Pons (tissue), 1 donor: ENCODE data around the gene MICAL3.

ENCODE experiments used
- DNase-seq: peaks from one replicate; pipeline ENCODE4 v3.0.0-alpha.2; 2016; ENCODE audit warnings: low spot score

The MICAL3 gene

DNA sequence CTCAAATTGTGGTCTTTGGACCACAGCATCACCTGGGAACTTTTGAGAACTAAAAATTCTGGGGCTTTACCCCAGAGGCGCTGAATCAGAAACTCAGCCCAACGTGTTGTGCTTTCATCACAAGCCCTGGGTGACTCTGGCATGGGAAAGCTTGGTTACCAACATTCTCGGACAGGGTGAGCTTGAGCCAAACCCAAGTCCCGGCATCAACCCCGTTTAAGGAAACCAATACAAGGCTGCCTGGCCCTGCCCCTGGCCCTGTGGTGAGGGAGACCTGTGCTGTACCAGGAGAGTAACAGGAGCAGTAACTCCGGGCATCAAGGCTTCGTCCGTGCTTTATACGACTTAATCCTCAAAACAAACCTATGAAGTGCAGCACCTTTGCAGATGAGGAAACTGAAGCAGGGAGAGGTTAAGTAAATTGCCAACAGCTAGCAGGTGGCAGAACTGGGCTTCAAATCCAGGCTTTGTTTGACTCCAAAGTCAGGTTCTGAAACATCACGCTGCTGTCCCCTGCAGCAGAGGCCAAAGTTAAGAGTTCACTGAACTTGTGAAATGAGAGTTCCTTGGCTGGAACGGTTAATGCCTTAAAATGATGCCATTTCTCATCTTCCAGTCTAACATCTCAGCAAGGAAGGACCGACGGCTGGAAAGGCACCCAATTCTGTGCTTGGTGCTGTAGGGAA, 186.0 kb downstream of the MICAL3 start:
- no peak for DNase-seq

DNA sequence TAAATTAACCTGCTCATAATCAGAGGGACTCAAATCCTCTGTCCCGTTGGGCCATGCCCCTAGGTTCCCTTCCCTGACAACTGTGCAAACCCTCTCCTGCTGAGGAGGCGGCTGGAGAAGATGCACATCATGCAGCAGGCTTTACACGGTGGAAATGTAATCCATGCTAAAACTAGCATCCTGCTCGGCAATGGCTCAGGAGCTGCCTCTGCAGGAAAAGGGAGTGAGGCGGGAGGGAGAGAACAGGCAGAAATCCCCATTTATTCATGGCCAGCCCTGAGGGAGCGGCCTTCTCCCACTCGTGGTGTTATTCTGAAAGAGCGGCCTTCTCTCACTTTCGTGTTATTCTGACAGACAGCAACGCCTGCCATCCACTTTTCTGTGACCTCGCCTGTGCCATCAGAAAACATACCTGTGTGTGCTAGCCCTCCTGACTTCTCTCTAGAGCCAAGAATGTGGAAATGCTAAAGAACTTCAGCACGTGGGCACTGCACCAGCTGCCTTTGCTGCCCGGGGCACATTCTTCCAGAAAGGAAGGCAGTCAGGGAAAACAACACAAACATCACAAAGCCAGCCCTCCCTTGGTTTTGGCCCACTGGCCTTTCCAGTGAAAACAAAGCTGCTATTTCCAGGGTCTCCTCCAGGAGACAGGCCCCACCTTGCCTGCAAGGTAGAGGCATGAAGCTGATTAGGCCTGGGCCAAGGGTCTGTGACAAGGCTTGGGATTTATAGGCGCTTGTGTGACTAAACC, 187.2 kb downstream of the MICAL3 start:
- no peak for DNase-seq

- no peak for DNase-seq
These were observed 189.1 kb downstream of the MICAL3 start for GRCh38 chr22:17835256-17835655.

- DNase-seq, result no peak
These were observed 190.9 kb downstream of the MICAL3 start for GRCh38 chr22:17833489-17833888.

- DNase-seq, result no peak
These were observed 191.7 kb downstream of the MICAL3 start for GRCh38 chr22:17832665-17833064.

DNA sequence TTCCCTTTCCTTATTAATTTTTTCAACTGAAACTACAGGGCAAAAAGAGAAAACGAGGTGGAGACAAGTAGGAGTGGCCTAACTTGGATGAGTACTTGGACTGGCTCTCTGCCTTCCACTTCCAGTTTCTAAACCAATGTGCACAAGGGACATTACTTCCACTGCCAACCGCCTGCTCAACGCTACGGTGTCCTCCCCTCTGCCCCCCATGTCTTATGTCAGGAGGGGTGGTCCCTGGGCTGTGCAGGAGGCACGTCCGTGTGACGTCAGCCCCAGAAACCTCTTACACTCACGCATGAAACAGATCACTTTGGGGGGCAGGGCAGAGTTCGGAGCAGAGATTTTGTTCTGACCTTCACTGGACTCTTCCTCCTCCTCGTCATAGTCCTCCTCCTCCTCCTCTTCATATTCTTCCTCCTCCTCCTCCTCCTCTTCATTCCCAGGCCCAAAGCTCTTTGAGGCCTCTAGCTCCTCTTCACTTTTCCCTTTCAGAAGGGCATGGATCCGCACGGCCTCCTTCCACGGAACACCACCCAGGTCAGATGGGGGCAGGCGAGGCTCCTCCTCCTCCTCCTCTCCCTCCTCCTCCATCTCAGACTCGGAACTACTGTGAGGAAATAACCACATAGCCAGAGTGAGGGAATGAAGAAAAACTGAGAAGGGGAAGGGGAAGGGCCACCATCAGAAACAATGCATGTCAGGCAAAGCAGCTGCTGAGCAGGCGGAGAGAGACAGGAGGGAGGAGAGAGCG, 192.7 kb downstream of the MICAL3 start:
- no peak for DNase-seq

- peak; percentile 88 for DNase-seq
These were observed 194.1 kb downstream of the MICAL3 start for GRCh38 chr22:17830043-17830961.

GRCh38 chr22:17829695-17830042, 194.7 kb downstream of the MICAL3 start:
- DNase-seq, result no peak

- no peak for DNase-seq
These were observed 195.8 kb downstream of the MICAL3 start for GRCh38 chr22:17828502-17829080.

DNA sequence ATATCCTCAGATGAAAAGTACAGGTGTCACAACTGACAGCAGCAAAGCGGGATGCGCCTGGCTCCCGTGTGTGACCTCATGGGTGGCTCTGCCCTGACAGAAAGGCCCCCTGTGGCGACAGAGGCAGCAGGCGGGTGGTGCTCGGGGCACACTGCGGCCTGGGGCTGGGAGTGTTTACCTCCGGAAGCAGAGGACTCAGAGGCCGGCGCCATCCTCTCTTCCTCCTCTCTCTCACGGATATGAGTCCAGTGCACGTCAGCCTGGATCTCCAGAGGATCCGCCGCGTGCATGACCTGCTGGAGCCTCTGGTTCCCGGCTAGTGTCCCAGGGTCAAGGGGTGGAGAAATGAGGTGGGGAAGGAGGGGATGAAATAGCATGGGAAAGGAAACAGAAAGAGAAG, 196.9 kb downstream of the MICAL3 start:
- DNase-seq, result no peak

DNA sequence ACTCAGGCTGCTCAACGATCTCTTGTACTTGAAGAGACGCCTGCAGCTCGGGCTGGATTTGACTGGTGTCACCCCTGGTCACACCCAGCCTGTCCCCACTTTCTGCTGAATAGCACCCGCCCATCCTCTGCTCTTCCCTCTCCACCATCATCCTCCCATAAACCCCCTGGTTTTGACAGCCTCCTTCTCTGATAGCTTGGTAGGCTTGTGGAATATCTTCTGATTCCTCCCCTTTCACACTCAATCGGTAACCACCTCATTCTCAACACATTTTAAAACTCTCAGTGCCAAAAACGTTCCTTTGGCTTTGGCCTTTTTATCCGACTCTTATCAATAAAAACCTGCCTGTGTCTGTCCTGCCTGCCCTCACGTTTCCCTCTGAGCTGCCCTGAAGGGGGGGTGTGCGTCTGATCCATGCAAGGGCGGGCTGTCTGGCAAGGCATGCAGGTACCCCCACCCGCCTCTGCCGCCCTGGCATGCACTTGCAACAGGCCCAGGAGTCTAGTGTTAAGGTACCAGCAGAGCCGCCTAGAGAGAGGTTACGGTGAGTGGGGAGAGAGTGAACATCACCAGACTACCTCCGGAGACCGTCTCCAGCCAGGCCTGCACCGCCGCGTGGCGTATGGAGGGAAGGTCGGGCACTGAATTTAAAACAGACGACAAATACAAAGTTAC, 198.3 kb downstream of the MICAL3 start:
- DNase-seq, result no peak

GRCh38 chr22:17824457-17824856, 199.9 kb downstream of the MICAL3 start:
- no peak for DNase-seq

DNA sequence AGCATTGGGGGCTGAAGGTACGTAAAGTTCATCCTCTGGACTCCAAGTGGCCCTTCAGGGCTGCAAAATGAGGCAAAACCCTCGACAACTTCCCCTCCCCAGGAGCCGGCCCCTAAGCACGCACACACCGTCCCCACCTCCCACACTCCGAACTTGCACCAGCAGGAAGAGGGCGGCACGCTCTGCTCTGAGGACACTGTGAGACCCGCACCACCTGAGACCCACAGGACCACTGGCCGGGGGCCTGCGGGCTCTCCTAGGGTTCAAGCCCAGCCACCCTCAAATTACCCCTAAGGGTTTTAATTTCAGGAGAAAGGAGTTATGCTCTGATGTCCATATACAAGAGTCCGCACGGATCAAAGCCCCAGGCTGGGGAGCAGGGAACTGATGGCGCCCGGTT, 200.4 kb downstream of the MICAL3 start:
- DNase-seq, result no peak

- no peak for DNase-seq
These were observed 201.1 kb downstream of the MICAL3 start for GRCh38 chr22:17823226-17823625.

DNA sequence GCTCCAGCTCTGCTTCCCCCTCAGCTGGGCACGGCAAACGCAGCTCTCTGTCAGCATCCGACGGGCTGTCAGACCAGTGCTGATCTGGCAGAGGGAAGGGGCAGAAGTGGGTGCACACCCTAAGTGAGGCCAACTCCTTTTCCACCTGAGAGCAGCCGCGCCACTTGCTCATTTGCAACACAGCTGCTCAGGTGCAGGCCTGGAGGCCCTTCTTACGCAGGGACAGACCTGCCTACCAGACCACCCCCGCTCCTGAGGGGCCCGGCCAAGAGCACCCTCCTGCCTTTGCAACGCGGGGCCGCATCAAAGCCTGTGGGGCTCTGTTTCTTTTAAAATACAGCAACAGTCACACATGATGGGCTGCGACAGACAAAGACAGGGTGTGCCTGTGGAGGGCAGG, 202.3 kb downstream of the MICAL3 start:
- DNase-seq, result no peak

GRCh38 chr22:17820879-17821439, 203.4 kb downstream of the MICAL3 start:
- DNase-seq, result no peak

DNA sequence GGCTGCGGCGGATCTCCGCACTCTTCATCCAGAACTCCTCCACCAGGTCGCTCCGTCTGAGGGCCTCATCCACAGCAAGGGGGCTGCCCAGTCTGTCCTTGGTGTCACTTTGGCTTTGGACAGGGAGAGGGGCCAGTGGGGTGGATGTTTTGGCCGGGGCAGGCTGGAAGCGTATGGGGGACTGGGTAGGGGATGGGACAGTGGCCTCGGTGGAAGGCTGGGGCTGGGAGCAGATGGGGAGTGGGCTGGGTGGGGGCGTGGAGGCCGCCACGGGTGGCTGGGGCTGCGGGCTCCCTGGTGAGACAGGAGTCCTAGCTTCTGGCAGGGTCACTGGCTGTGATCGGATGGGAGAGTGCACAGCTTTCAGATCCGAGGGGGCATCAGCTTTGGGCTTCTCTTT, 205.7 kb downstream of the MICAL3 start:
- no peak for DNase-seq

- no peak for DNase-seq
These were observed 206.2 kb downstream of the MICAL3 start for GRCh38 chr22:17818180-17818579.

DNA sequence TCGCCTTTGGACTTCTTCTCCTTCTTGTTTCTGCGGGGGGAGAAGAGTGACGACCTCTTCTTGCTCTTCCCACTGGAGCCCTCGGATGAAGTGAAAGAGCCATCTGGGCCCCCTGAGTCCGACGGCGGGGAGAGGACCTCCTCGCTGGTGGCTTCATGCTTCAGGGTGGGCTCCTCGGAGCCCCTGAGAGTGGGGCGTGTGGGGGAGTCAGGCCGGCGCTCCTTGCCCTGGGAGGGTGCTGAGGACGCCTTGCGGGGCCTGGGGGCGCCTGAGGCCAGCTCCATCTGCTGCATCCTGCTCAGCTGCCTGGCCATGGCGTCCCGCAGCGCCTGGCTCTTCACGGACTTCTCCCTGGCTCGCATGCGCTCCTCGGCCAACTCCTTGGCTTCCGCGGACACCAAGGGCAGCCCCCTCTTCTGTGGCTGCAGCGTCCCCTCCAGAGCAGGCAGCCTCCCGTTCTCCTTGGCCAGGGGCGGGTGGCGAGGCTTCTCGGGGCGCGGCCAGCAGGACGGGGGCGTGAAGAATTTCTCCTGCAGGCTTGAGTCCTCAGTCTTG, 206.8 kb downstream of the MICAL3 start:
- DNase-seq, result no peak

- DNase-seq, result no peak
These were observed 207.3 kb downstream of the MICAL3 start for GRCh38 chr22:17817079-17817478.
